ENCODE measurements around the gene PTPRN2.

PTPRN2 gene

GRCh38 chr7:158399762-158400161 is 187.9 kb downstream of the PTPRN2 start:
- no peaks in the 10 kb centered on the region for H3K27me3 ChIP-seq (ENCODE audit: insufficient read depth, low read length, poor library complexity)
- no peak overlapping the region for H2BK120ac ChIP-seq (ENCODE audit: low read depth, low read length)
- H3K4ac ChIP-seq (ENCODE audit: low read depth, low read length) = no peak overlapping the region
- H2AK5ac ChIP-seq (ENCODE audit: low read length) = no peak overlapping the region
- H3K36me3 ChIP-seq (ENCODE audit: control insufficient read depth, insufficient read depth, low read length) = no peaks in the 10 kb centered on the region
- H3K23ac ChIP-seq (ENCODE audit: low read length) = no peak overlapping the region
- H3K79me1 ChIP-seq (ENCODE audit: low read length) = no peaks in the 10 kb centered on the region
- no CpG with 5 or more reads among the region's 9 CpGs for WGBS (ENCODE audit: extremely low coverage, insufficient coverage, low lambda C conversion rate)
- H4K5ac ChIP-seq (ENCODE audit: low read length) = no peak overlapping the region
- H3K27ac ChIP-seq (ENCODE audit: low read depth, low read length) = no peak overlapping the region
- H2BK15ac ChIP-seq (replicated peaks; ENCODE audit: low read depth) = no peak overlapping the region
- no peak overlapping the region for H3K18ac ChIP-seq (ENCODE audit: low read length)
- H3K56ac ChIP-seq (ENCODE audit: low read length) = no peak overlapping the region
- no peak overlapping the region for H4K8ac ChIP-seq (ENCODE audit: low read depth, low read length)
- no peak overlapping the region for H3K4me3 ChIP-seq (ENCODE audit: low read length)
- no peak overlapping the region for H2BK5ac ChIP-seq (ENCODE audit: low read length)
- no peak overlapping the region for H3K4me2 ChIP-seq (ENCODE audit: low read length)
- H3K4me1 ChIP-seq (ENCODE audit: control insufficient read depth, low read depth, low read length) = no peaks in the 10 kb centered on the region
- H3K79me2 ChIP-seq (ENCODE audit: control insufficient read depth, insufficient read depth, low read length) = no peaks in the 10 kb centered on the region
- no peak overlapping the region for H3K9ac ChIP-seq (ENCODE audit: low read length)
- no peak for DNase-seq

- no peak for DNase-seq
- no peak overlapping the region for H3K18ac ChIP-seq (ENCODE audit: low read length)
- no peaks in the 10 kb centered on the region for H3K27me3 ChIP-seq (ENCODE audit: insufficient read depth, low read length, poor library complexity)
- no peak overlapping the region for H3K4me3 ChIP-seq (ENCODE audit: low read length)
- H3K36me3 ChIP-seq (ENCODE audit: control insufficient read depth, insufficient read depth, low read length) = no peaks in the 10 kb centered on the region
- H3K9ac ChIP-seq (ENCODE audit: low read length) = no peak overlapping the region
- H4K8ac ChIP-seq (ENCODE audit: low read depth, low read length) = no peak overlapping the region
- no peak overlapping the region for H2BK5ac ChIP-seq (ENCODE audit: low read length)
- no peak overlapping the region for H2AK5ac ChIP-seq (ENCODE audit: low read length)
- no peak overlapping the region for H3K23ac ChIP-seq (ENCODE audit: low read length)
- H3K4ac ChIP-seq (ENCODE audit: low read depth, low read length) = no peak overlapping the region
- H3K79me1 ChIP-seq (ENCODE audit: low read length) = no peaks in the 10 kb centered on the region
- H4K5ac ChIP-seq (ENCODE audit: low read length) = no peak overlapping the region
- no peak overlapping the region for H2BK15ac ChIP-seq (replicated peaks; ENCODE audit: low read depth)
- H3K27ac ChIP-seq (ENCODE audit: low read depth, low read length) = no peak overlapping the region
- no peak overlapping the region for H3K4me2 ChIP-seq (ENCODE audit: low read length)
- no peak overlapping the region for H3K56ac ChIP-seq (ENCODE audit: low read length)
- no peaks in the 10 kb centered on the region for H3K79me2 ChIP-seq (ENCODE audit: control insufficient read depth, insufficient read depth, low read length)
- H2BK120ac ChIP-seq (ENCODE audit: low read depth, low read length) = no peak overlapping the region
- no peaks in the 10 kb centered on the region for H3K4me1 ChIP-seq (ENCODE audit: control insufficient read depth, low read depth, low read length)
- WGBS (ENCODE audit: extremely low coverage, insufficient coverage, low lambda C conversion rate) = no CpG with 5 or more reads among the region's 1 CpG
Observed at GRCh38 chr7:158398750-158399149, 188.9 kb downstream of the PTPRN2 start.

GRCh38 chr7:158397885-158398284 is 189.7 kb downstream of the PTPRN2 start:
- H3K79me2 ChIP-seq (ENCODE audit: control insufficient read depth, insufficient read depth, low read length) = no peaks in the 10 kb centered on the region
- no peak overlapping the region for H3K18ac ChIP-seq (ENCODE audit: low read length)
- no peak for DNase-seq
- H3K9ac ChIP-seq (ENCODE audit: low read length) = no peak overlapping the region
- H3K79me1 ChIP-seq (ENCODE audit: low read length) = no peaks in the 10 kb centered on the region
- no peak overlapping the region for H3K23ac ChIP-seq (ENCODE audit: low read length)
- no peak overlapping the region for H3K4ac ChIP-seq (ENCODE audit: low read depth, low read length)
- no CpG with 5 or more reads among the region's 6 CpGs for WGBS (ENCODE audit: extremely low coverage, insufficient coverage, low lambda C conversion rate)
- H3K4me3 ChIP-seq (ENCODE audit: low read length) = no peak overlapping the region
- no peak overlapping the region for H2BK5ac ChIP-seq (ENCODE audit: low read length)
- H4K5ac ChIP-seq (ENCODE audit: low read length) = no peak overlapping the region
- no peak overlapping the region for H3K27ac ChIP-seq (ENCODE audit: low read depth, low read length)
- H4K8ac ChIP-seq (ENCODE audit: low read depth, low read length) = no peak overlapping the region
- no peak overlapping the region for H3K56ac ChIP-seq (ENCODE audit: low read length)
- H2AK5ac ChIP-seq (ENCODE audit: low read length) = no peak overlapping the region
- H2BK120ac ChIP-seq (ENCODE audit: low read depth, low read length) = no peak overlapping the region
- H2BK15ac ChIP-seq (replicated peaks; ENCODE audit: low read depth) = no peak overlapping the region
- H3K4me2 ChIP-seq (ENCODE audit: low read length) = no peak overlapping the region
- no peaks in the 10 kb centered on the region for H3K36me3 ChIP-seq (ENCODE audit: control insufficient read depth, insufficient read depth, low read length)
- H3K4me1 ChIP-seq (ENCODE audit: control insufficient read depth, low read depth, low read length) = no peaks in the 10 kb centered on the region
- no peaks in the 10 kb centered on the region for H3K27me3 ChIP-seq (ENCODE audit: insufficient read depth, low read length, poor library complexity)

- no peak for DNase-seq
- Histone ChIP-seq H3K4me2 (ENCODE audit: low read length) (no peak overlapping the region), H4K5ac (ENCODE audit: low read length) (no peak overlapping the region), H3K56ac (ENCODE audit: low read length) (no peak overlapping the region), H2BK120ac (ENCODE audit: low read depth, low read length) (no peak overlapping the region), H3K9ac (ENCODE audit: low read length) (no peak overlapping the region), H3K79me2 (ENCODE audit: control insufficient read depth, insufficient read depth, low read length) (no peaks in the 10 kb centered on the region), H2BK5ac (ENCODE audit: low read length) (no peak overlapping the region), H3K27ac (ENCODE audit: low read depth, low read length) (no peak overlapping the region), H3K79me1 (ENCODE audit: low read length) (no peaks in the 10 kb centered on the region), H3K23ac (ENCODE audit: low read length) (no peak overlapping the region), H3K4ac (ENCODE audit: low read depth, low read length) (no peak overlapping the region), H3K36me3 (ENCODE audit: control insufficient read depth, insufficient read depth, low read length) (no peaks in the 10 kb centered on the region), H3K27me3 (ENCODE audit: insufficient read depth, low read length, poor library complexity) (no peaks in the 10 kb centered on the region), H4K8ac (ENCODE audit: low read depth, low read length) (no peak overlapping the region), H2BK15ac (replicated peaks; ENCODE audit: low read depth) (no peak overlapping the region), H3K4me1 (ENCODE audit: control insufficient read depth, low read depth, low read length) (no peaks in the 10 kb centered on the region), H2AK5ac (ENCODE audit: low read length) (no peak overlapping the region), H3K4me3 (ENCODE audit: low read length) (no peak overlapping the region), H3K18ac (ENCODE audit: low read length) (no peak overlapping the region)
- no CpG with 5 or more reads among the region's 10 CpGs for WGBS (ENCODE audit: extremely low coverage, insufficient coverage, low lambda C conversion rate)
Observed at GRCh38 chr7:158396982-158397862, 190.4 kb downstream of the PTPRN2 start.

- Histone ChIP-seq H3K4me1 (ENCODE audit: control insufficient read depth, low read depth, low read length) (no peaks in the 10 kb centered on the region), H2BK120ac (ENCODE audit: low read depth, low read length) (no peak overlapping the region), H4K5ac (ENCODE audit: low read length) (no peak overlapping the region), H3K4me3 (ENCODE audit: low read length) (no peak overlapping the region), H3K36me3 (ENCODE audit: control insufficient read depth, insufficient read depth, low read length) (no peaks in the 10 kb centered on the region), H2BK5ac (ENCODE audit: low read length) (no peak overlapping the region), H3K4ac (ENCODE audit: low read depth, low read length) (no peak overlapping the region), H2BK15ac (replicated peaks; ENCODE audit: low read depth) (no peak overlapping the region), H3K23ac (ENCODE audit: low read length) (no peak overlapping the region), H3K27me3 (ENCODE audit: insufficient read depth, low read length, poor library complexity) (no peaks in the 10 kb centered on the region), H3K56ac (ENCODE audit: low read length) (no peak overlapping the region), H3K79me1 (ENCODE audit: low read length) (no peaks in the 10 kb centered on the region), H3K79me2 (ENCODE audit: control insufficient read depth, insufficient read depth, low read length) (no peaks in the 10 kb centered on the region), H3K9ac (ENCODE audit: low read length) (no peak overlapping the region), H3K18ac (ENCODE audit: low read length) (no peak overlapping the region), H3K4me2 (ENCODE audit: low read length) (no peak overlapping the region), H3K27ac (ENCODE audit: low read depth, low read length) (no peak overlapping the region), H2AK5ac (ENCODE audit: low read length) (no peak overlapping the region), H4K8ac (ENCODE audit: low read depth, low read length) (no peak overlapping the region)
- WGBS (ENCODE audit: extremely low coverage, insufficient coverage, low lambda C conversion rate) = no CpG with 5 or more reads among the region's 17 CpGs
- DNase-seq = no peak
Observed at GRCh38 chr7:158396301-158396905, 191.2 kb downstream of the PTPRN2 start.
